Embryonic facial prominence (tissue), 1 donor: Measurements from ENCODE around the gene EFS.

Experiments used
- DNase-seq: peaks from one replicate; pipeline ENCODE4 v3.0.0-alpha.2; 2016; ENCODE audit errors: extremely low spot score

The EFS gene

GRCh38 chr14:23379366-23380196 is 14.6 kb upstream of the EFS start:
- DNase-seq: no peak

- no peak for DNase-seq
Measured at GRCh38 chr14:23378612-23379220, 13.7 kb upstream of the EFS start.

- DNase-seq: no peak
Measured at GRCh38 chr14:23377573-23378563, 12.9 kb upstream of the EFS start.

GRCh38 chr14:23377198-23377550 is 12.2 kb upstream of the EFS start:
- no peak for DNase-seq

- no peak for DNase-seq
Measured at GRCh38 chr14:23376482-23377197, 11.7 kb upstream of the EFS start, which contains the start of gene CMTM5. Gene CMTM5 (plus strand): TSS chr14:23377046. CDS start chr14:23377252, 206 bp downstream.

GRCh38 chr14:23375527-23376251 is 10.7 kb upstream of the EFS start:
- no peak for DNase-seq

- no peak for DNase-seq
Measured at GRCh38 chr14:23373041-23373440, 8.1 kb upstream of the EFS start.

GRCh38 chr14:23372509-23372908 is 7.5 kb upstream of the EFS start, which contains the start of gene IL25:
Gene IL25 (plus strand): TSS chr14:23372809.
- no peak for DNase-seq

- DNase-seq: no peak
Measured at GRCh38 chr14:23371865-23372264, 6.9 kb upstream of the EFS start.

GRCh38 chr14:23370221-23370620 is 5.2 kb upstream of the EFS start:
- DNase-seq: no peak

GRCh38 chr14:23366426-23366921 is 1.5 kb upstream of the EFS start:
- DNase-seq: peak; percentile 71

GRCh38 chr14:23365732-23366425 is 907 bp upstream of the EFS start:
- peak; percentile 83 for DNase-seq

GRCh38 chr14:23364164-23365035 is 572 bp downstream of the EFS start:
- DNase-seq: no peak

- no peak for DNase-seq
Measured at GRCh38 chr14:23362200-23362599, 2.8 kb downstream of the EFS start.

- no peak for DNase-seq
Measured at GRCh38 chr14:23361763-23362162, 3.2 kb downstream of the EFS start.

- DNase-seq: no peak
Measured at GRCh38 chr14:23361320-23361719, 3.7 kb downstream of the EFS start.

GRCh38 chr14:23360496-23360895 is 4.5 kb downstream of the EFS start:
- DNase-seq: no peak

- no peak for DNase-seq
Measured at GRCh38 chr14:23359722-23360447, 5.1 kb downstream of the EFS start.
